ENCODE measurements around the gene GNA14. TPM values are rescaled to one million over a fixed set of nuclear protein-coding genes. Genes with fewer than 3 reads are reported as not detected.

The GNA14 gene
- total RNA-seq, 2 donors from 2014 or later = 1.6 to 5.3 TPM

DNA sequence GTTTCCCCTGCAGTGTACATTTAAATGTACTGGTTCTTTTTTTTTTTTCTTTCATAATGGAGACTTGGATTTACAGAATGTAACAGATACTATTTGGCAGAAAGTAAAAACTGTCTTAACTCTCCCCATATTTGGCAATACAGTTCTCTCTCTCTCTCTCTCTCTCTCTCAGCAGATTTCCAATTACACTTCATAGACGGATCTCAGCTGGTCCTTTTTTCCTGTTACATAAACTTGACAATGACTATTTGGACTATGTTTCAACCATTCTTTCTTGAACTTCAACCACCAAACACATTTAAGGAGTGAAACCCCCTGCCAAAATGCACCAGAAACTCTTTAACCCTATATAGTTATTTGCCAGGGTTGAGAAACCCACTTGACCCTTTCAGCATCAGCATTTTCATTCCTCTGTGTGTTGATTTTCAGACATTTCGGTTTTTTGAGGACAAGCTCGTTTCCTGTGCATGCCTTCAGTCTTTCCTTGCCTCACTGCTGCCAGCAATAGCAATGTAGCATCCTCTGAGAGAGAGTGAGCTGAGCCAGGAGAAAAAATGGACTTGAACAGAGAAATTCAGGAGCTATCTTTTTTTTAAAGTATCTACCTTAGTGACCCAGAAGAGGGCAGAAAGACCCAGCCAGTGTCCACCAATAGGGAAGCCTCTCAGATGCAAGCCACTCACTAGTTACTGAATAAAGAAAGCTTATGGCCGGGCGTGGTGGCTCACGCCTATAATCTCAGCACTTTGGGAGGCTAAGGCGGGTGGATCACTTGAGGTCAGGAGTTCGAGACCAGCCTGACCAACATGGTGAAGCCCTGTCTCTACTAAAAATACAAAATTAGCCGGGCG lies 26.0 kb upstream of the GNA14 start:
- WGBS, 2 donors = 82 to 83% methylated on average over 10 of the region's 10 CpGs
- H3K27ac ChIP-seq = no peak overlapping the region
- no peak overlapping the region for H3K4me3 ChIP-seq
- H3K4me1 ChIP-seq = no peaks in the 10 kb centered on the region
- H3K36me3 ChIP-seq (replicated peaks in 1 of 2; ENCODE audit: insufficient read depth in 1 of 2, low read depth in 2 of 2) = no peaks in the 10 kb centered on the region
- no peaks in the 10 kb centered on the region for H3K27me3 ChIP-seq
- TF ChIP-seq POLR2A (IDR thresholded peaks at IDR 0.05) = no peak
- TF ChIP-seq, protein P1, sequence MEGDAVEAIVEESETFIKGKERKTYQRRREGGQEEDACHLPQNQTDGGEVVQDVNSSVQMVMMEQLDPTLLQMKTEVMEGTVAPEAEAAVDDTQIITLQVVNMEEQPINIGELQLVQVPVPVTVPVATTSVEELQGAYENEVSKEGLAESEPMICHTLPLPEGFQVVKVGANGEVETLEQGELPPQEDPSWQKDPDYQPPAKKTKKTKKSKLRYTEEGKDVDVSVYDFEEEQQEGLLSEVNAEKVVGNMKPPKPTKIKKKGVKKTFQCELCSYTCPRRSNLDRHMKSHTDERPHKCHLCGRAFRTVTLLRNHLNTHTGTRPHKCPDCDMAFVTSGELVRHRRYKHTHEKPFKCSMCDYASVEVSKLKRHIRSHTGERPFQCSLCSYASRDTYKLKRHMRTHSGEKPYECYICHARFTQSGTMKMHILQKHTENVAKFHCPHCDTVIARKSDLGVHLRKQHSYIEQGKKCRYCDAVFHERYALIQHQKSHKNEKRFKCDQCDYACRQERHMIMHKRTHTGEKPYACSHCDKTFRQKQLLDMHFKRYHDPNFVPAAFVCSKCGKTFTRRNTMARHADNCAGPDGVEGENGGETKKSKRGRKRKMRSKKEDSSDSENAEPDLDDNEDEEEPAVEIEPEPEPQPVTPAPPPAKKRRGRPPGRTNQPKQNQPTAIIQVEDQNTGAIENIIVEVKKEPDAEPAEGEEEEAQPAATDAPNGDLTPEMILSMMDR (IDR thresholded peaks at IDR 0.05) = no peak
- DNase-seq (no peak), ATAC-seq (no peak)
- intact Hi-C loops (cut with DNase I) = no loop called here
- no peaks in the 10 kb centered on the region for H3K9me3 ChIP-seq

DNA sequence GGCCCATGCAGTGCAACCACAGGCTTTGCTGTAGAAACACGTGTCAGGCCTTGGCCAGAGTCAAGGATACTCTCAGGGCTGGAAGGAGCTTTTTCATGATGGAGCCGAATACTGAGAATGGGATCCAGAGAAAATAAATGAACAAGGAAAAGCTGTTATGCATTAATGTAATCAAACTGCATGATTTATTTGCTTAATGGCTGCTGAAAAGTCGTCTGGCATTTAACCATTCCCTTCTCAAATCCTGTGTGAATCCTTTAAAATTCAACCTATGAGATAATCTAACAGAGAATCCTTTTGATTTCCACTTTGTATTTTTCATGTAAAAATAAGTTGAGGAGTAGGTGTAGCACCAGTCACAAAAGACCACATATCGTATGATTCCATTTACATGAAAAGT lies 24.1 kb upstream of the GNA14 start:
- Histone ChIP-seq H3K27me3 (no peaks in the 10 kb centered on the region), H3K36me3 (replicated peaks in 1 of 2; ENCODE audit: insufficient read depth in 1 of 2, low read depth in 2 of 2) (no peaks in the 10 kb centered on the region), H3K27ac (no peak overlapping the region), H3K4me1 (peaks cover under 1% of the 10 kb centered on the region), H3K4me3 (no peak overlapping the region), H3K9me3 (no peaks in the 10 kb centered on the region)
- intact Hi-C loops (cut with DNase I) = no loop called here
- no peak for TF ChIP-seq POLR2A (IDR thresholded peaks at IDR 0.05)
- TF ChIP-seq, protein P1 (IDR thresholded peaks at IDR 0.05) = no peak
- 49 to 58% methylated on average over 4 of the region's 4 CpGs for WGBS, 2 donors
- DNase-seq (no peak), ATAC-seq (no peak)

DNA sequence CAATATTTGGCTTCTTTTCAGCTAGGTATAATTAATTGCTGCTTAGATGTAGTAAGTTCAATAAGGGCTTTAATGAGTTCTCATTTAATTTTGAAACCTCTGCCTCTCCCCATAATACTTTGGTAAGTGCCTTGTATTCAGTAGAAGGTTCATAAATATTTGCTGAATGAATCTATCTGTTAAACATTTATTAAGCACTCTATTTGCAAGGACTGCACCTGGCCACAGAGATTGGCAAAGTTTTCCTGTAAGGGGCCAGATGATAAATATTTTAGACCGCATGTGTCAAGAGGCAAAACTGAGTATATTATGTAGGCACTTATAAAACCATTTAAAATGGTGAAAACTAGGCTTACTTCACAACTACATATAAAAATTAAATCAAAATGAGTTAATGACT lies 19.0 kb upstream of the GNA14 start:
- H3K27me3 ChIP-seq = no peaks in the 10 kb centered on the region
- peak in 1 of 4 donors; percentile 30 for DNase-seq

DNA sequence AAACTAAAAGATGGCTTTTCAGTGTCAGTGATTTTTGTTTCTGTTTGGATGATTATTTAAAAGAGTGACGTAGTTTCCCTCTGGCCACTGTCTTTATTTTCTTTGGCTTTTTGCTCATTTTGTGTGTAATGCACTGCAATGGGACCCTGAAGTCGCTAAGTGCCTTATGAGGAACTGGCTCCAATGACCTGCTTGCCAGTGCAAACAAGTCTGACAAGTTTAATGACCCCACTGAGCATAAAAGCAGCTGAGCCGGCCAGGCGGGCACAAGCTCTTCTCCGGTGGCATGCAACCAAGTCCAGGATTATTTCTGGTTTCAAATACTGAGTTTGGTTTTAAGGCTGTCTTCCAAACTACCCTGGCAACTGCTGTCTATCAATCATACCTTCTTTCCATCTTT lies 15.6 kb upstream of the GNA14 start:
- Histone ChIP-seq H3K27me3 (no peaks in the 10 kb centered on the region), H3K27ac (peak overlapping the region in 1 of 4 donors; percentile 28), H3K4me1 (peaks cover 28% of the 10 kb centered on the region), H3K9me3 (no peaks in the 10 kb centered on the region), H3K4me3 (no peak overlapping the region), H3K36me3 (replicated peaks in 1 of 2; ENCODE audit: insufficient read depth in 1 of 2, low read depth in 2 of 2) (no peaks in the 10 kb centered on the region)
- 2 to 9% methylated on average over 5 of the region's 5 CpGs for WGBS, 2 donors
- DNase-seq (peak; percentile 28 to 67 (median 52)), ATAC-seq (peak; percentile 65)
- intact Hi-C loops (cut with DNase I) = no loop called here
- no peak for TF ChIP-seq POLR2A (IDR thresholded peaks at IDR 0.05)
- TF ChIP-seq, protein P1 (IDR thresholded peaks at IDR 0.05) = no peak

More for the DNA sequence above, 19.0 kb upstream of the GNA14 start:
- Histone ChIP-seq H3K27ac (no peak overlapping the region), H3K4me3 (no peak overlapping the region), H3K9me3 (no peaks in the 10 kb centered on the region), H3K36me3 (replicated peaks in 1 of 2; ENCODE audit: insufficient read depth in 1 of 2, low read depth in 2 of 2) (no peaks in the 10 kb centered on the region), H3K4me1 (peaks cover 28% of the 10 kb centered on the region)
- no peak for TF ChIP-seq POLR2A (IDR thresholded peaks at IDR 0.05)
- TF ChIP-seq, protein P1 (IDR thresholded peaks at IDR 0.05) = no peak
- WGBS, 2 donors = 20 to 27% methylated on average over 1 of the region's 1 CpG
- intact Hi-C loops (cut with DNase I) = no loop called here
- no peak for ATAC-seq
